Right lobe of liver (tissue), 4 donors: ENCODE measurements around the gene MARCHF10.

Experiments used
- POLR2A ChIP-seq: fragments of 450-650 bp; IDR thresholded peaks from one replicate; pipeline ENCODE4 v1.6.1; 2017; ENCODE audit warnings: antibody characterized with exemption, mild to moderate bottlenecking
- TF ChIP-seq, protein P1 (sequence below), 4 donors: fragments of 200-600 bp in 3 of 4; fragments of 450-650 bp in 1 of 4; IDR thresholded peaks; one replicate each; pipeline versions ENCODE4 v1.5.1 to v1.8.0; 2016 to 2022; ENCODE audit warnings: antibody characterized with exemption in 4 of 4, mild to moderate bottlenecking in 2 of 4
- donor health status: DM: no; HTN: no; CAD: no.
- donor health status: DM: no; HTN: no; CAD: no.
- donor health status: DM: no; HTN: yes; CAD: no.

- TF ChIP-seq, protein P1, sequence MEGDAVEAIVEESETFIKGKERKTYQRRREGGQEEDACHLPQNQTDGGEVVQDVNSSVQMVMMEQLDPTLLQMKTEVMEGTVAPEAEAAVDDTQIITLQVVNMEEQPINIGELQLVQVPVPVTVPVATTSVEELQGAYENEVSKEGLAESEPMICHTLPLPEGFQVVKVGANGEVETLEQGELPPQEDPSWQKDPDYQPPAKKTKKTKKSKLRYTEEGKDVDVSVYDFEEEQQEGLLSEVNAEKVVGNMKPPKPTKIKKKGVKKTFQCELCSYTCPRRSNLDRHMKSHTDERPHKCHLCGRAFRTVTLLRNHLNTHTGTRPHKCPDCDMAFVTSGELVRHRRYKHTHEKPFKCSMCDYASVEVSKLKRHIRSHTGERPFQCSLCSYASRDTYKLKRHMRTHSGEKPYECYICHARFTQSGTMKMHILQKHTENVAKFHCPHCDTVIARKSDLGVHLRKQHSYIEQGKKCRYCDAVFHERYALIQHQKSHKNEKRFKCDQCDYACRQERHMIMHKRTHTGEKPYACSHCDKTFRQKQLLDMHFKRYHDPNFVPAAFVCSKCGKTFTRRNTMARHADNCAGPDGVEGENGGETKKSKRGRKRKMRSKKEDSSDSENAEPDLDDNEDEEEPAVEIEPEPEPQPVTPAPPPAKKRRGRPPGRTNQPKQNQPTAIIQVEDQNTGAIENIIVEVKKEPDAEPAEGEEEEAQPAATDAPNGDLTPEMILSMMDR (IDR thresholded peaks at IDR 0.05) = no peak
- no peak for TF ChIP-seq POLR2A
These were observed 99.5 kb downstream of the MARCHF10 start for GRCh38 chr17:62708587-62708986.
